GM12864 (cell line): ENCODE data around the gene MORN1.
A peak's percentile ranks its signal among the peaks of the same experiment; 100 is the strongest.
"Not testable (repeated sequence)": the region's sequence is repeated elsewhere in the genome, so short reads cannot be mapped to it uniquely, and the experiment has no call there.

ENCODE experiments used
- DNase-seq: peaks from one replicate; pipeline ENCODE4 v3.0.0-alpha.2; 2011; ENCODE audit warnings: low read depth
- H3K4me3 ChIP-seq: 2 replicates; pipeline ENCODE4 v1.5.1; 2011; ENCODE audit warnings: mild to moderate bottlenecking, low read depth, low read length, control low read depth
- CTCF ChIP-seq: IDR thresholded peaks from 2 replicates; pipeline ENCODE4 v1.5.1; 2011; ENCODE audit warnings: low read depth, mild to moderate bottlenecking, moderate library complexity, low read length, control low read depth, inconsistent platforms; ENCODE audit errors: missing control alignments

MORN1 gene

GRCh38 chr1:2391041-2391930, at the start of gene MORN1, which contains the start of gene RER1:
MORN1 (minus strand) TSS chr1:2391554; CDS start chr1:2391533, 21 bp downstream.
RER1 (plus strand) TSS chr1:2391841; CDS start chr1:2395791, 3,950 bp downstream.
- peak within 1 kb of the TSS; percentile 98 for H3K4me3 ChIP-seq
- DNase-seq = peak; percentile 92
- no peak for TF ChIP-seq CTCF

DNA sequence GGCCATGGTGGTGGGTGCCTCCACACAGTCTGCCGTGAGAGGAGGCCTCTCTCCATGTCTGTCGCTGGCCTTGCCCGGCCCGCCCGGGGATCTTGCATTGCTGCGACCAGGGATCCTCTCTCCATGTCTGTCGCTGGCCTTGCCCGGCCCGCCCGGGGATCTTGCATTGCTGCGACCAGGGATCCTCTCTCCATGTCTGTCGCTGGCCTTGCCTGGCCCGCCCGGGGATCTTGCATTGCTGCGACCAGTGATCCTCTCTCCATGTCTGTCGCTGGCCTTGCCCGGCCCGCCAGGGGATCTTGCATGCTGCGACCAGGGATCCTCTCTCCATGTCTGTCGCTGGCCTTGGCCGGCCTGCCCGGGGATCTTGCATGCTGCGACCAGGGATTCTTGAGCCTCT, 49.0 kb upstream of the MORN1 start:
- DNase-seq, H3K4me3 ChIP-seq: not testable (repeated sequence)

DNA sequence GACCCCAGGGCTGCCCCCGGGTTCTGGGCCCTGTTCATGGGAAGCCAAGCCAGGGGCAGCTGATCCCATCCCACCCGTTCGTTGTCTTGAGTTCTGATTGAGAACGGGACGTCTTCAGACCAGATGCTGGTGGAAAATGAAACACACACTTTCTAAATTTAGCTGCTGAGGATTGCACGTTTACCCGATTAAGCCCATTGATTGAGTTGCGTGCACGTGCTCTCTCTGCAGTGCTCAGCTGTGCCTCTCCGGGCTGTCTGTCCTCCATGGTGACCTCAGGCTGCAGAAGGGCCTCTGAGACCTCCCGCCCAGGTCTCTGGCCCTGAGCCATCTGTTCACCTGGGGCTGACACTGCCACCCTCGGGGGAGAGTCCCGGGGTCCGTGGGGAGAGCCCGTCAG, 48.0 kb upstream of the MORN1 start:
- H3K4me3 ChIP-seq = no peak overlapping the region
- DNase-seq = no peak
- TF ChIP-seq CTCF = no peak

DNA sequence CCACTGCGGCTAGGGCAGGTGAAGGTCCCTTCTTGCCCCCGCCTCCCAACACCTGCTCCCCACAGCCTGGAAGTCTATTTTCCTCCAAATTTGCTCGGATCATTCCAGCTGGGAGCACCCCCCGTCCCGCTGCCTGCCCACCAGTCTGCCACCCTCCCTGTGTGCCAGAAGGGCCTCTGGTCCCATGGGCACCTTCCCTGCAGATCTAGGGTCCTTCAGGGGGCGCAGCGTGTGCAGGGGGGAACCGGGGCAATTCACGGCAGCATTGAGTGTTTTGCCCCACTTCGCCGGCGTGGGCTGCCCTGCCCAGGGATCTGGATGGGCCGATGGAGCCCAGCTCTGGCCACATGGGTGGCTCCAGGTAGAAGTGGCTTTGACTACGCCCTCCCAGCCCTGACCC, 47.3 kb upstream of the MORN1 start:
- DNase-seq = no peak
- no peak for TF ChIP-seq CTCF
- no peak overlapping the region for H3K4me3 ChIP-seq

GRCh38 chr1:2438038-2438437, 46.7 kb upstream of the MORN1 start:
- DNase-seq = no peak
- no peak overlapping the region for H3K4me3 ChIP-seq
- TF ChIP-seq CTCF = no peak

DNA sequence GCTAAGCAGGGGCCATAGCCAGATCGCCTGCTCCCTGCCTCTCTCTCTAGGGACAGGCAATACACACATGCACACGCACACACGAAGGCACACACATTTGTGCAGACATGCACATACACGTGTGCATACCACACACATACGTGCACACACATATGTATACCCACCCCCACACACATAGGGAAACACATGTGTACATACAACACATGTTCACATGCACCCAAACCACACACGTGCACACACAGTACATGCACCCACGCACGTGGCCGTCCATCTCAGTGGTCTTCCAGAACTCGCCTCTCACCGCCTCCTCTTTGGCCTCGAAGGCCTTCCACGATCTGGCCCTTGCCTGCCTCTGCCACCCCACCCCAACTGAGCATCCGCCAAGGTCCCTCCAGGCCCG, 46.3 kb upstream of the MORN1 start:
- no peak for TF ChIP-seq CTCF

GRCh38 chr1:2436876-2437275, 45.5 kb upstream of the MORN1 start:
- H3K4me3 ChIP-seq = no peak overlapping the region
- TF ChIP-seq CTCF = no peak
- no peak for DNase-seq

More for the DNA sequence above, 46.3 kb upstream of the MORN1 start:
- DNase-seq = no peak
- no peak overlapping the region for H3K4me3 ChIP-seq
